Measurements from ENCODE around the gene OSBPL9.

- TF ChIP-seq CTCF (IDR thresholded peaks at IDR 0.05) (no peak), EZH2phosphoT487 (IDR thresholded peaks at IDR 0.05) (no peak), EZH2 (IDR thresholded peaks at IDR 0.05) (no peak)
Measured at GRCh38 chr1:51733793-51734522, 117.1 kb downstream of the OSBPL9 start.
